ENCODE measurements around the gene ZBTB46.
A peak's percentile ranks its signal among the peaks of the same experiment; 100 is the strongest.

ZBTB46 gene

DNA sequence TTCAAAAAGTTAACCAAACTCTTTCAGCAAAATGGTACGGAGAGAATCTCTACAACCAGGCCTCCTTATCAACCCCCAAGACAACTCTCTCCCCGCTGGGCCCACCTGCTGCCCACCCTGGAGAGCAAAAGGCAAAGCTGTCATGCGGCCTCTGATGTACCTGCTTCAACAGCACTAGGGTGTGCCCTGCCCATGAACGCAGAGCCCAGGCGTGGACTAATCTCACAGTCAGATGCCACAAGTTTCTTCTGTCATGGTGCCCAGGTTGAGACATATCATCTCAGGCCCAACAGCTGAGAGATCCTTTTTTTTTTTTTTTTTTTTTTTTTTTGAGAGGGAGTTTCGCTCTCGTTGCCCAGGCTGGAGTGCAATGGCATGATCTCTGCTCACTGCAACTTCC, 65.2 kb downstream of the ZBTB46 start:
- no peak for DNase-seq

DNA sequence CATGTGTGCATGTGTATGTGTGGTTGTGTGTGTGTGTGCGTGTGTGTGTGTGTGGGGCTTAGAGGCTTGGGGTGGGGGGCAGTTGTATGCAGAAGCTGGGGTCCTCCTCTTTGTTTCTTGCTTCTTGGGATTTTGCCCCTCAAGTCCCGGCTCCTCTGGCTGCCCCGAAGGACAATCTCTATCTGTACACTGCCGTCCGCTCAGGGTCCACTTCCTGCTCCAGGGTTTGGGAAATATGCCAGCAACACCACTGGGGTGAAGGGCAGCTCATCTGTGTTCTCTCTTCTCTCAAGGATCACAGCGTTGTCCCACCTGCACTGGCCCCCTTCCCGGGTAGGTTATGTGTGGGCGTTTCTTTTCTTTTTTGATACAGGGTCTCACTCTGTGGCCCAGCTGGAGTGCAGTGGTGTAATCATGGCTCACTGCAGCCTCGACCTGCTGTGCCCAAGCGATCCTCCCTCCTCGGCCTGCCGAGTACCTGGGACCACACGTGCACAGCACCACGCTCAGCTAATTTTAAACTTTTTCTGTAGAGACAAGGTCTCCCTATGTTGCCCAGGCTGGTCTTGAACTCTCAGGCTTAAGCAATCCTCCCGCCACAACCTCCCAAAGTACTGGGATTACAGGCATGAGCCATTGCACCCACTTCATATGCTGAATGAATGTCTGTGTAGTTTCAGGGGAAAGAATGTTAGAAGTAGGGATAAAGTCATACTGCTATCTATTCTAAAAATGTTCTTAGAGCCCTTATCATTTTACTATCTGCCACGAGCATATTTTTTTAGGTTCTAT, 65.8 kb downstream of the ZBTB46 start:
- DNase-seq, result no peak

GRCh38 chr20:63759377-63759901, 71.6 kb downstream of the ZBTB46 start:
- no peak for DNase-seq

- DNase-seq, result no peak
Observed at GRCh38 chr20:63758152-63758551, 72.9 kb downstream of the ZBTB46 start.

GRCh38 chr20:63756648-63756991, 74.4 kb downstream of the ZBTB46 start:
- DNase-seq, result no peak

DNA sequence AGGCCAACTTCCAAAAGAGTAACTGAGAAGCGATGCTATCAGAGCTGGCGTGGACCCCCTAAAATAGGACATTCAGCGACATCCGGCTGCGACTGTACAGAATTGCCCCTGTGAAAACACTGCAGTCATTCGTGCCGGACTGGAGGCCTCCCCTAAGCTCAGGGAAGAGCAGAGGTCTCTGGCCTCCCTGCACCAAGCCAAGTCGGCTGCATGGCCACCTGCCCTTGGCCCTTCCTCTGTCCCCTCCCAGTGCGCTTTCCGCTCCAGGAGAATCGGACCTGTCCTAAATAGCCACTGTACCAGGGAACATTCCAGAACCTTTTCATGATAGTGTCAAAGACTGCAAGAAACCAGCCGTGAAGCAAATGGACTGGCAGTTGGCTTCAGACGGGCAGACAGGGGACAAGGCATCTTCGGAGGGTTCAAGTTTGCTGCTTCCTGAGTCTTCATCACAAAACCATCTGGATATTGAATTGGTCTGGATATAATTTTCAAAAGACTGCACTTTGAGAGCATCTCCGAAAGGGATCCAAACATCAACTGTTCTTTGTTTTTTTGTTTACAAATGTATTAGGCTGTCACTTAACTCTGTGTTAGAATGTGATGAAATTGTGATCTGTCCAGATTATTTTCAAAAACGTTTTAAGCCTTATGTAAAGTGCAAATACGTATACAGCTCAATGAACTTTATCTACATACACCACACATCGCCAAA, 75.0 kb downstream of the ZBTB46 start:
- DNase-seq, result no peak

DNA sequence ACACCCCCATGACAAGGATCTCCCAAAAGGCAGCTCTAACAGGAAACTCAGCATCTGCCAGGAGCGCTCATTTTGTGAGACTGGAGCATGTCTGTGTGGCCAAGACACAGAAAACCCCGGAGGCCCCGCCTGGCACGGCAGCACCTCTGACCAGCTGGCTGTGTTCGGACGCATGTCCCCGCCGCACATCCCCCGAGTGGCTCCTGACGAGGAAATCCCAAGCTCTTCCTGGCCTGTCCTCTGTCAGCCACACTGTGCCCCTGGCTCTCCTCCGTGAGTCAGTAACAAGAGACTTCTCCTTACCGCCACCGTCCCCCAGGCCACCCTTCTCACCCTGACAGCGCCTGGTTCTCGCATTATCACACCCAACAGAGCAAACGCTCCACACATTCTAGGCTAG, 77.1 kb downstream of the ZBTB46 start:
- DNase-seq, result no peak

- no peak for DNase-seq
Observed at GRCh38 chr20:63753381-63753780, 77.7 kb downstream of the ZBTB46 start.

DNA sequence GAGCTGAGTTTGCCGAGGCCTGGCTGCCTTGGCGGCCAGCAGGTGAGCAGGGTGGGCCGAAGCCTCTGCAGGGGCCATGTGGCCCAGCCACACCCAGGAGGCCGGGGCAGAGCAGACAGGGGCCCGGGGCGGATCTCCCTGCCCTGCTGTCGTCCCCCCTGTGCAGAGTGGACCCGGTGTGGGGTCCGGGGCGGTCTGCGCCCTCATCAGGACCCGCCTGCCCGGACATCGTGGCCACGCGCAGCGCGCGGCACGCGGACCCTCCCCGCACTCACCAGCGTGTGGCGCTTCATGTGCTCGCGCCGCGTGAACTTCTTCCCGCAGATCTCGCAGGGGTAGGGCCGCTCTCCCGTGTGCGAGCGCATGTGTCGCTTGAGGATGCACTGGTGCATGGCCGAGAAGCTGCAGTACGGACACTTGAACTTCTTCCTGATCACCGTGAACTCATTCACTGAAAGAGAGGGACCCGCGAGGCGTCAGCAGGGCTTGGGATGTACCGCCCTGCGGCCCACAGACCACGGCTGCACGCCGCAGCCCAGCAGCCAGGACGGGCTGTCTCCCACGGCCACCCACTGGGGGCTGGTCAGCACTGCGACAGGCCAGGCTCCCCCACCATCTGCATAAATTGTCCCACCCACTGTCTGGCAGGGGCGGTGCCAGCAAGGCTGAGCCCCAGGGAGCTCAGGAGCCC, 78.5 kb downstream of the ZBTB46 start:
- no peak for DNase-seq

GRCh38 chr20:63751471-63752271, 79.4 kb downstream of the ZBTB46 start:
- DNase-seq, result no peak

DNA sequence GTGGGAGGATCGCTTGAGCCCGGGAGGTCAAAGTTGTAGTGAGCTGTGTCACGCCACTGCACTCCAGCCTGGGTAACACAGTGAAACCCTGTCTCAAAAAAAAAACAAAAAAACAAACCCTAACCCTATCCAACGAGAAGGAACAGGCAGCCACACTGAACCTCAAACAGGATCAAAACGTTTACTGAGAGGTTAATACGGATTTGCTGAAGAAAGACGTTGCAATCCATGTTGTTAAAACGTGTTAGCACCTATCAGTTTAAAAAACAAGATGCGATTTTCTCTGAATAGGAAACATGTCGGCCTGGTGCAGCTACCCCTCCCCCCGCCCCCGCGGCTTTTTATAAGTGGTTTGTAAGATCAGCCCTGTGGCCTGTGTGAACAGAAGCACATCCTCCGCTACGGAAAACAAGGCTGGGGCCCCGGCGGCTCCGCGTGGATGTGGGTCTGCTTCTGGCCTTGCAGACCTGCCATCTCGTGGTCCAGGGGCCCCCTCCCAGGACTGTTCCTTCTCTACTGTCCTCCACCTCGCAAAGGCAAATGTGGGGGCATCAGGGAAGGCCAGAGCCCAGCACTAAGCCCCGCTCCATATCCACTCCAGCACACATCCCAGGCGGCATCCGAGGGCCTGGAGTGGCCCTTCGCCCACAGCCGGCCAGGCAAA, 80.1 kb downstream of the ZBTB46 start:
- peak; percentile 66 for DNase-seq

- DNase-seq, result no peak
Observed at GRCh38 chr20:63749597-63750508, 81.2 kb downstream of the ZBTB46 start.

DNA sequence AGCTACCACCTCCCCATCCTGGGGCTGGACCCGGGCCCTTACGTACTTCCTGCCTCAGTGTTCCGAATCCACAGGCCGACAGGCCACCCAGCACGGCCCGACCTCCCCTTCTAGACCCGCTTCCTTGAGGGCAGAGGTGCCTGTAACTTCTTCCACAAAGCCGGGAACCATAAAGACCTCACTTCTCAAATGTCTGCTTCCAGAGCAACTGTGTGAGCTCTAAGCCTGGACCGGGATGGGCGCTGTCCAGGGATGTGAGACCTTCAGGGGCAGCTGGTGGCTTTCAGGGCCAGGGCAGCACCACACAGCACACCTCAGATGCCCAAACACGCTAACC, 82.2 kb downstream of the ZBTB46 start:
- DNase-seq, result no peak

DNA sequence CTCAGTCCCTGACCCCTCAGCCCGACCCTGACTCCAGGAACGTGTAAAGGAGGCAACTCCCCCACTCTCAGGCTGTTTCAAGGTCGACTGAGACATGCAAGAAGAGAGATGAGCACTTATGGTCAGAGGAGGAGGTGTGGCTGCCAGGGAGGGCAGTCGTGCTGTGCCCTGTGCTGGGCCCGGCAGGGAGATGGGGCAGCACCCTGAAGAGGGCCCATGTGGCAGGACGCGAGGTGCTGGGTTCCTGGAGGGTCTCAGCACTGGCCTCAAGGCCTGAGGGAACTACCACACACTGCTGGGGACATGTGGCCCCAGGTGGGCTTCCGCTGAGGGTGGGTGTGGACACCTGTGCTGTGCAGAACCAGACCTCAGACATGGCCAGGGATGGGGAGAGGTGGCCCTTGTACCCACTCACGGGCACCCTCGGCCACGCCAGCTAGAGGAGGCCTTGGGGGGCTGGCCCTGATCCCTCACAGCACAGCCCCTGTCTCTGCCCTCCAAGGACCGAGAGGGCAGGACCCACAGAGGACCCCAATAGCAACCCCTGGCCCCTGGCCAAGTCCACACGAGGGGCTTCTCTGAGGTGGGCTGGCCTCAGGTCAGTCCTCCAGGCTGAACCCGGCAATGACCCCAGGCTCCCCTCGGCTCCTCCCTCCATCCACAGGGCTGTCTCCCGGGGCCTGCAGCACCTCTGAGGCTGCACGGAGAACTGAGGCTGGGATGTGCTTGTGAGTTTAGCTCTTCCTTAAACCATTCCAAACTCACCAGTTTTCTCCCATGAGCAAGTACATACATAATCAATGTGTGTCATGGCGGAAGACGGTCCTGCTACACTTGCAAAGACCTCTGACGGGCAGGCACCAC, 82.8 kb downstream of the ZBTB46 start:
- no peak for DNase-seq

DNA sequence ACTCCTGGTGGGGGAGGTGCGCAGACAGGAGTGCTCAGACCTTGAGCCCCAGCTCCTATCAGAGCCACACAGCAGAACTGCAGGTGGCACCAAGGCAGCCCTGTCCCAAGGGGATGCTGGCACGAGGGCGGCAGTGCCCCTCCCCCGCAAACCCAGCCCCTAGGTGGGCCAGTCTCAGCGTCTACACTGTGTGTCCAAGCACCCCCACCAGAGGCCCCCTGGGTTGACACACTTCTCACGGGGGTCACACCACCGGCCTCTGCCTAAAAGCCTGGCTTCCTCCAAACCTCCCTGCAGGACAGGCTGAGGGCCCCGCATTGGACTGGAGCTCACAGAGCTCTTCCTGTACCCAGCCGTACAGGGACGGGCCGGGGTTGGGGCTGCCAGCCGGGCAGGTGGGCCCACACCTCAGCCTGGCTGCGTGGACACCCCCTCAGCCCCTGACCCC, 83.4 kb downstream of the ZBTB46 start:
- no peak for DNase-seq

DNA sequence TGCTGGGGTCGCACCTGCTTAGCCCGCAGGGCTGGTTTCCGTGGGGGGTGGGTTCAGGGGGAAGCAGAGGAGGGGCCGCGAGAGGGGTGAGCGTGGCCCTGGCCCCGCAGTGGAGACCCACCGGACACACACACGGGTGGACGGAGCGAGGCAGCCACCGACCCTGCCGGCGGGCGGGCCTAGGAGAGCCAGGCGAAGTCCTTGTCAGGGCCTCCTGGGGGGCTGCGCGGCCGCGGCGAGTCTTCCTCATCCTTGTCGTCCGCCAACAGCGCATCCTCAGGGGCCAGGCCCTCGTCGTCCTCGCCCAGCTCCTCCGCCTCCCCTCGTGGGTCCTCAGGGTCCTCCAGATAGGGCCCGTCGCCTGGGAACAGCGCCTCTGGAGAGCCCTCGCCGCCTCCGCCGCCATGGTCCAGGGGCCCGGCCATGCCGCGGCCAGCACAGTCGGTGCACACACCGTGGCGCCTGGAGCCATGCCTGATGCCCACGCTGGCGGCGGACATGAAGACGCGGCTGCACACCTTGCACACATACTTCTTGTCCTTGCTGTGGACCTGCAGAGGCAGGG, 84.2 kb downstream of the ZBTB46 start:
- no peak for DNase-seq

DNA sequence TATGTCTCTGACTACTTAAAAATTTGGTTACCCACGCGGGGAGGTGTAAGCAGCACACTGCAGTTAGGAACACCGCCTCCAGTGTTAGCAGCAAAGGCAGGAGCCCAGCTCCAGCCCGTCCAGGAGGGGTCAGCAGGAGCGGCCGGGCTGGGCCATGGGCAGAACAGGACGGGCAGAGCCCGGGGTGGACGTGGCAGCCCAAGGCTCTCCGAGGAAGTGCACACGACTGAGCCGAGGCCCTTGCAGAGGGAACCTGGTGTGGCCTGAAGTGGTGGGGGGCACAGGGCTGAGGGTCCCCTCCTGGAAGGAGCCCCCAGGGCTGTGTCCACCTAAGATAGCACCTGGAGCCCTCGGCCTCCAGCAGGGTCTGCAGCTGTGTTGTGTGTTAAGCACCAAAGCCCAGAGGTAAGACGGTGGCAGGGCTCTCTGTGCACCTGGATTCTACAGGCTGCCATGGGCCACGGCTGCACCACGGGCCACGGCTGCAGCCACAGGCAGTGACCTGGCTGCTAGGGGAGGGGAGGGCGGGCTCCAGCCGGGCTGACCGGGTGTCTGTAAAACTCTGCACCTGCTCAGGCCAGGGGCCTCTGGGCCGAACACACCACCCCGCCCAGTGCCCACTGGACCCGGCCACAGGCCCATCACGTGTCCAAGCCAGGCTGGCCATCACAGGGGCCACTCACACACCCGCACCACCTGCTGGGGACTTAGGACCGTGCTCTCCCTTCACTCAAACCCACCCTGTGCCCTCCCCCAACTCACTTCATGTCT, 84.9 kb downstream of the ZBTB46 start:
- DNase-seq, result no peak

DNA sequence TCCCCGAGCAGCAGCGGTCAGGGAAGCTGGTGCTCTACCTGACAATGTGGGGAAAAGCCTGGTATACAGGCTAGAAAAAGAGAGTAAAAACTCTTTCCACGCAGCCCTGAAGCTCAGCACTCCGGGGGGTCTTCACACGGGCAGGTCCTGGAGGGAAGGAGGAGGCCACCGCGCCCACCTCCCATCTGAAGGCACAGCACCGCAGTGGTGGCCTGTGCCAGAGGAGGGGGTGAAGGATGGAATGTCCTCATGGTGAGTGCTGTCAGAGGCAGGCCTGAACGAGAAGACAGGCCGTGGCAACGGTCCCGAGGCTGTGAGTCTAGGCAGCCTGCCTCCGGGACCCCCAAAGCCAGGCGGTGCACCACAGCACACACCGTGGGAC, 85.6 kb downstream of the ZBTB46 start:
- DNase-seq, result no peak
